Gastrocnemius medialis (tissue), 4 donors: ENCODE data around the gene KLHL6.

ENCODE experiments used
- POLR2A ChIP-seq, 2 donors: fragments of 450-650 bp; IDR thresholded peaks; one replicate each; pipeline ENCODE4 v1.6.1; 2017; ENCODE audit warnings: antibody characterized with exemption in 2 of 2, mild to moderate bottlenecking in 2 of 2, moderate library complexity in 2 of 2
- TF ChIP-seq, protein P1 (sequence below), 5 experiments: fragments of 450-650 bp in 3 of 5; fragments of 200-600 bp in 2 of 5; sonication (generic) in 2 of 5; IDR thresholded peaks in 4 of 5; conservative IDR thresholded peaks in 1 of 5; 1 replicate in 4 of 5; 2 replicates in 1 of 5; pipeline ENCODE4 v1.5.1; 2016 to 2019; ENCODE audit warnings: antibody characterized with exemption in 5 of 5, mild to moderate bottlenecking in 3 of 5, moderate library complexity in 3 of 5

DNA sequence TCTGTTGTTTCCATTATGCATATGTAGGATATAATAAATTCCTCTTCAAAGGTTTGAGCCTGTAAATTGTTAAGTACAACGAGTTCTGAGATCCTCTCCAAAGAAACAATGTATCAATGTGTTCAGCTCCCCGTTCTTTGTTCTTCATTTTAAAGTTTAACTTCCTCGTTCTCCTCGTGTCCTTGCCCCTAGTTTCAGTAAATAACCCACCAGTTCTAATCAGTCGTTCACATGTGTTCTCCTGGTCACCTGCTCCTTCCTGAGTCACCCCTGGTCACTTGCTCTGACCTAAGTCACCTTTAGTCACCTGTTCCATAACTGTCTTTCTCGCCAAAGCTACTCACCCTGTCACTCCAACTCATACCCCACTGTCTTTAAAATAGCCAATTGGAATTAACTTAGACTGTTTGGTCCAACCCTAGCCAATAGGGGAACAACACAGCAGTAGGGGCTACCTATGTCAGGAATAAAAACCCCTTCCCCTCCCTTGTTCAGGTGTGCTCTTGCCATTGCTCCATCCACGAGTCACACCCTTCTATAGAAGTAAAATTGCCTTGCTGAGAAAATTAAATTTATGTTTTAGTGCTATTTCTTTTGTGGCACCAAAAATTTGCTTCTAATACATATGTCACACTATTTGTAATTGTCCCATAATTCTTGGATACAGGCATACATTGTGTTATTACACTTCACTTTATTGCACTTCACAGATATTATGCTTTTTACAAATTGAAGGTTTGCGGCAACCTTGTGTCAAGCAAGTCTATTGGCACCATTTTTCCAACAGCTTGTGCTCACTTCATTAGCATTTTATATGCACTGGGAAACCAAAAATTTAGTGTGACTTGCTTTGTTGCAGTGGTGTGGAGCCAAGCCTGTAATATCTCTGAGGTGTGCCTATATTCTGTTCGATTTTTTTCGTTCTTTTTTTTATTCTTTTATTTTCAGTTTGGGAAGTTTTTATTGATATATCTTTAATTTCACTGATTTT is 111.8 kb downstream of the KLHL6 start:
- TF ChIP-seq, protein P1, sequence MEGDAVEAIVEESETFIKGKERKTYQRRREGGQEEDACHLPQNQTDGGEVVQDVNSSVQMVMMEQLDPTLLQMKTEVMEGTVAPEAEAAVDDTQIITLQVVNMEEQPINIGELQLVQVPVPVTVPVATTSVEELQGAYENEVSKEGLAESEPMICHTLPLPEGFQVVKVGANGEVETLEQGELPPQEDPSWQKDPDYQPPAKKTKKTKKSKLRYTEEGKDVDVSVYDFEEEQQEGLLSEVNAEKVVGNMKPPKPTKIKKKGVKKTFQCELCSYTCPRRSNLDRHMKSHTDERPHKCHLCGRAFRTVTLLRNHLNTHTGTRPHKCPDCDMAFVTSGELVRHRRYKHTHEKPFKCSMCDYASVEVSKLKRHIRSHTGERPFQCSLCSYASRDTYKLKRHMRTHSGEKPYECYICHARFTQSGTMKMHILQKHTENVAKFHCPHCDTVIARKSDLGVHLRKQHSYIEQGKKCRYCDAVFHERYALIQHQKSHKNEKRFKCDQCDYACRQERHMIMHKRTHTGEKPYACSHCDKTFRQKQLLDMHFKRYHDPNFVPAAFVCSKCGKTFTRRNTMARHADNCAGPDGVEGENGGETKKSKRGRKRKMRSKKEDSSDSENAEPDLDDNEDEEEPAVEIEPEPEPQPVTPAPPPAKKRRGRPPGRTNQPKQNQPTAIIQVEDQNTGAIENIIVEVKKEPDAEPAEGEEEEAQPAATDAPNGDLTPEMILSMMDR (IDR thresholded peaks at IDR 0.05 in 4 of 5, conservative IDR thresholded peaks at IDR 0.05 in 1 of 5): no peak
- TF ChIP-seq POLR2A (IDR thresholded peaks at IDR 0.05): no peak
